HL-60 (cell line): ENCODE data around the gene PPP1R12C.
A peak's percentile ranks its signal among the peaks of the same experiment; 100 is the strongest.

ENCODE experiments used
- DNase-seq, 2 experiments: peaks; one replicate each; pipeline ENCODE4 v3.0.0-alpha.2; 2010 to 2020; ENCODE audit warnings: low read depth in 1 of 2, low spot score in 1 of 2
- H3K27ac ChIP-seq: fragments of 250-450 bp; sonication (Bioruptor Pico); replicated peaks from 2 replicates; pipeline ENCODE4 v1.5.1; 2020; ENCODE audit warnings: mild to moderate bottlenecking, moderate library complexity
- H3K27me3 ChIP-seq: fragments of 250-450 bp; sonication (Bioruptor Pico); 2 replicates; pipeline ENCODE4 v1.5.1; 2021; ENCODE audit warnings: mild to moderate bottlenecking, moderate library complexity; ENCODE audit not compliant: insufficient read depth, poor library complexity, severe bottlenecking
- H3K4me3 ChIP-seq: replicated peaks from 2 replicates; pipeline ENCODE4 v1.5.1; 2011; ENCODE audit warnings: mild to moderate bottlenecking, control low read depth, low read length; ENCODE audit not compliant: insufficient read depth
- GABPA ChIP-seq: IDR thresholded peaks from 2 replicates; pipeline ENCODE4 v1.6.1; 2012; ENCODE audit warnings: low read depth
- POLR2AphosphoS5 ChIP-seq: IDR thresholded peaks from 2 replicates; pipeline ENCODE4 v1.6.1; 2012; ENCODE audit warnings: low read depth
- SPI1 ChIP-seq: IDR thresholded peaks from 2 replicates; pipeline ENCODE4 v1.6.1; 2012; ENCODE audit warnings: low read depth, mild to moderate bottlenecking, borderline replicate concordance
- TF ChIP-seq, protein P1 (sequence below): IDR thresholded peaks from one replicate; pipeline ENCODE4 v1.5.1; 2011; ENCODE audit warnings: low read length, control low read depth, inconsistent platforms; ENCODE audit not compliant: insufficient read depth
- TF ChIP-seq, protein P2 (sequence below): IDR thresholded peaks from 2 replicates; pipeline ENCODE4 v1.6.1; 2012; ENCODE audit warnings: low read depth; ENCODE audit not compliant: insufficient replicate concordance

PPP1R12C gene

DNA sequence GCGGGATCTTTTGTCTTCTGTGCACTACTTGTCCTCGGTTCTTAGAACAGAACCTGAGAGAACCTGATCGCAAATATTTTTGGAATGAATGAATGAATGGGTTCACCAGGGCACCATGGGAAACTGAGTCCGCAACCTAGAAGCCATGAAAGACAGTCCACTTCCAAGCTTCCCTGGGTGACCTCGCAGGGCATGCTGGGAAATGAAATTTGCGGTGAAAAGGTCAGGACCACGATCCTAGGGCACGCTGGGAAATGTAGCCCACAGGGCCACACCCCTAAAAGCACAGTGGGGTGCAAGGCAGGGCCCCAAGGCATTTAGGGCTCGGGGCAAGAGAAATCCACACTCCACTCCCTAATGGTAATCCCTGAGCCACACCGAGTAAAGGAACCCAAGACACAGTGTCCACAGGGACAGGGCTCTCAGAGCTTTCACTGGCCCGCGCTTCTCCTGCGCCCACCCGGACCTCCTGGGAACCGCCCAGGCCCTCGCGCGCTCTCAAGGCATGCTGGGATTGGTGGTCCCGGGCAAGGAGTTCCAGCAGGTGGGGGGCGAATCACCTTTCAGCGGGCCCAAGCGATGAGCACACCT is 1.1 kb upstream of the PPP1R12C start:
- H3K4me3 ChIP-seq = peak overlapping the region; percentile 64
- DNase-seq = peak; percentile 45 to 61
- TF ChIP-seq SPI1 (no peak), POLR2AphosphoS5 (no peak), GABPA (no peak)
- TF ChIP-seq, protein P1, sequence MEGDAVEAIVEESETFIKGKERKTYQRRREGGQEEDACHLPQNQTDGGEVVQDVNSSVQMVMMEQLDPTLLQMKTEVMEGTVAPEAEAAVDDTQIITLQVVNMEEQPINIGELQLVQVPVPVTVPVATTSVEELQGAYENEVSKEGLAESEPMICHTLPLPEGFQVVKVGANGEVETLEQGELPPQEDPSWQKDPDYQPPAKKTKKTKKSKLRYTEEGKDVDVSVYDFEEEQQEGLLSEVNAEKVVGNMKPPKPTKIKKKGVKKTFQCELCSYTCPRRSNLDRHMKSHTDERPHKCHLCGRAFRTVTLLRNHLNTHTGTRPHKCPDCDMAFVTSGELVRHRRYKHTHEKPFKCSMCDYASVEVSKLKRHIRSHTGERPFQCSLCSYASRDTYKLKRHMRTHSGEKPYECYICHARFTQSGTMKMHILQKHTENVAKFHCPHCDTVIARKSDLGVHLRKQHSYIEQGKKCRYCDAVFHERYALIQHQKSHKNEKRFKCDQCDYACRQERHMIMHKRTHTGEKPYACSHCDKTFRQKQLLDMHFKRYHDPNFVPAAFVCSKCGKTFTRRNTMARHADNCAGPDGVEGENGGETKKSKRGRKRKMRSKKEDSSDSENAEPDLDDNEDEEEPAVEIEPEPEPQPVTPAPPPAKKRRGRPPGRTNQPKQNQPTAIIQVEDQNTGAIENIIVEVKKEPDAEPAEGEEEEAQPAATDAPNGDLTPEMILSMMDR = no peak
- TF ChIP-seq, protein P2, sequence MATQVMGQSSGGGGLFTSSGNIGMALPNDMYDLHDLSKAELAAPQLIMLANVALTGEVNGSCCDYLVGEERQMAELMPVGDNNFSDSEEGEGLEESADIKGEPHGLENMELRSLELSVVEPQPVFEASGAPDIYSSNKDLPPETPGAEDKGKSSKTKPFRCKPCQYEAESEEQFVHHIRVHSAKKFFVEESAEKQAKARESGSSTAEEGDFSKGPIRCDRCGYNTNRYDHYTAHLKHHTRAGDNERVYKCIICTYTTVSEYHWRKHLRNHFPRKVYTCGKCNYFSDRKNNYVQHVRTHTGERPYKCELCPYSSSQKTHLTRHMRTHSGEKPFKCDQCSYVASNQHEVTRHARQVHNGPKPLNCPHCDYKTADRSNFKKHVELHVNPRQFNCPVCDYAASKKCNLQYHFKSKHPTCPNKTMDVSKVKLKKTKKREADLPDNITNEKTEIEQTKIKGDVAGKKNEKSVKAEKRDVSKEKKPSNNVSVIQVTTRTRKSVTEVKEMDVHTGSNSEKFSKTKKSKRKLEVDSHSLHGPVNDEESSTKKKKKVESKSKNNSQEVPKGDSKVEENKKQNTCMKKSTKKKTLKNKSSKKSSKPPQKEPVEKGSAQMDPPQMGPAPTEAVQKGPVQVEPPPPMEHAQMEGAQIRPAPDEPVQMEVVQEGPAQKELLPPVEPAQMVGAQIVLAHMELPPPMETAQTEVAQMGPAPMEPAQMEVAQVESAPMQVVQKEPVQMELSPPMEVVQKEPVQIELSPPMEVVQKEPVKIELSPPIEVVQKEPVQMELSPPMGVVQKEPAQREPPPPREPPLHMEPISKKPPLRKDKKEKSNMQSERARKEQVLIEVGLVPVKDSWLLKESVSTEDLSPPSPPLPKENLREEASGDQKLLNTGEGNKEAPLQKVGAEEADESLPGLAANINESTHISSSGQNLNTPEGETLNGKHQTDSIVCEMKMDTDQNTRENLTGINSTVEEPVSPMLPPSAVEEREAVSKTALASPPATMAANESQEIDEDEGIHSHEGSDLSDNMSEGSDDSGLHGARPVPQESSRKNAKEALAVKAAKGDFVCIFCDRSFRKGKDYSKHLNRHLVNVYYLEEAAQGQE = no peak
- H3K27ac ChIP-seq = peak overlapping the region; percentile 67
- no peaks in the 10 kb centered on the region for H3K27me3 ChIP-seq

DNA sequence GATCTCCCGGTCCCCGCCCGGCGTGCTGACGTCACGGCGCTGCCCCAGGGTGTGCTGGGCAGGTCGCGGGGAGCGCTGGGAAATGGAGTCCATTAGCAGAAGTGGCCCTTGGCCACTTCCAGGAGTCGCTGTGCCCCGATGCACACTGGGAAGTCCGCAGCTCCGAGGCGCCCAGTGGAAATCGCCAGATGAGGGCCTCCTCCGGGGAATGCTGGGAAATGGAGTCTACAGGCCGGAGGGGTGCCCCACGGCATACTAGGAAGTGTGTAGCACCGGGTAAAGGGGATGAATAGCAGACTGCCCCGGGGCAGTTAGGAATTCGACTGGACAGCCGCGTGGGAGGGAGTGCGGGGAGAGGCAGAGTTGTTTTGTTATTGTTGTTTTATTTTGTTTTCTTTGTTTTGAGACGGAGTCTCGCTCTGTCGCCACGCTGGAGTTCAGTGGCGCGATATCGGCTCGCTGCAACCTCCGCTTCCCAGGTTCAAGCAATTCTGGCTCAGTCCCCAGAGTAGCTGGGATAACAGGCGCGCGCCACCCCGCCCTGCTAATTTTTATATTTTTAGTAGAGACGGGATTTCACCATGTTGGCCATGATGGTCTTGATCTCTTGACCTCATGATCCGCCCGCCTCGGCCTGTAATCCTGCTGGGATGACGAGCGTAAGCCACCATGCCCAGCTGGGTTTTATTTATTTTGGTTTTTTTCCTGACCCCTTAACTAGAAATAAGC is 390 bp upstream of the PPP1R12C start:
- DNase-seq = peak; percentile 96 to 99
- peak overlapping the region; percentile 67 for H3K27ac ChIP-seq
- peak overlapping the region; percentile 64 for H3K4me3 ChIP-seq
- H3K27me3 ChIP-seq = no peaks in the 10 kb centered on the region
- TF ChIP-seq POLR2AphosphoS5 = peak; percentile 64
- TF ChIP-seq GABPA = peak; percentile 49; the same call in 1 of the 2 replicates
- TF ChIP-seq, protein P2 = no peak
- TF ChIP-seq SPI1 = peak; percentile 65; the same call in 1 of the 2 replicates
- TF ChIP-seq, protein P1 = no peak

- H3K27ac ChIP-seq = peak overlapping the region; percentile 65
- peak; percentile 81 to 87 for DNase-seq
- H3K4me3 ChIP-seq = peak overlapping the region; percentile 71
These were observed 1.1 kb downstream of the PPP1R12C start for GRCh38 chr19:55116232-55116858.

More at GRCh38 chr19:55116232-55116858, 1.1 kb downstream of the PPP1R12C start:
- no peaks in the 10 kb centered on the region for H3K27me3 ChIP-seq
- peak; percentile 71 for TF ChIP-seq GABPA
- TF ChIP-seq, protein P1 = no peak
- peak; percentile 88; the same call in 1 of the 2 replicates for TF ChIP-seq SPI1
- peak; percentile 63 for TF ChIP-seq POLR2AphosphoS5
